ENCODE data around the gene C16orf92. TPM values are rescaled to one million over a fixed set of nuclear protein-coding genes. Genes with fewer than 3 reads are reported as not detected.
A peak's percentile ranks its signal among the peaks of the same experiment; 100 is the strongest.

The C16orf92 gene
- total RNA-seq, 1 donor: not detected

DNA sequence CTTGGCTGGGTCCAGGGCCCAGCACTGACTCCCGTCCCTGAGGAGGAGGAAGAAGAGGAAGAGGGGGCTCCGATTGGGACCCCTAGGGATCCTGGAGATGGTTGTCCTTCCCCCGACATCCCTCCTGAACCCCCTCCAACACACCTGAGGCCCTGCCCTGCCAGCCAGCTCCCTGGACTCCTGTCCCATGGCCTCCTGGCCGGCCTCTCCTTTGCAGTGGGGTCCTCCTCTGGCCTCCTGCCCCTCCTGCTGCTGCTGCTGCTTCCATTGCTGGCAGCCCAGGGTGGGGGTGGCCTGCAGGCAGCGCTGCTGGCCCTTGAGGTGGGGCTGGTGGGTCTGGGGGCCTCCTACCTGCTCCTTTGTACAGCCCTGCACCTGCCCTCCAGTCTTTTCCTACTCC, 36.1 kb upstream of the C16orf92 start:
- Histone ChIP-seq H3K36me3 (ENCODE audit: insufficient read depth, low read length) (peaks cover 87% of the 10 kb centered on the region), H2AFZ (ENCODE audit: low read length) (no peak overlapping the region), H4K20me1 (ENCODE audit: insufficient read depth, low read length) (peaks cover 17% of the 10 kb centered on the region), H3K4me3 (ENCODE audit: insufficient read depth, low read length) (no peak overlapping the region), H3K9me3 (ENCODE audit: low read depth, low read length) (no peaks in the 10 kb centered on the region), H3K27me3 (ENCODE audit: insufficient read depth, low read length) (no peaks in the 10 kb centered on the region), H3K4me2 (ENCODE audit: insufficient read depth, low read length) (no peak overlapping the region), H3K27ac (ENCODE audit: low read depth, low read length) (no peak overlapping the region), H3K79me2 (ENCODE audit: insufficient read depth, low read length) (peaks cover 2% of the 10 kb centered on the region), H3K4me1 (ENCODE audit: insufficient read depth, low read length) (no peaks in the 10 kb centered on the region)
- TF ChIP-seq, protein P1, sequence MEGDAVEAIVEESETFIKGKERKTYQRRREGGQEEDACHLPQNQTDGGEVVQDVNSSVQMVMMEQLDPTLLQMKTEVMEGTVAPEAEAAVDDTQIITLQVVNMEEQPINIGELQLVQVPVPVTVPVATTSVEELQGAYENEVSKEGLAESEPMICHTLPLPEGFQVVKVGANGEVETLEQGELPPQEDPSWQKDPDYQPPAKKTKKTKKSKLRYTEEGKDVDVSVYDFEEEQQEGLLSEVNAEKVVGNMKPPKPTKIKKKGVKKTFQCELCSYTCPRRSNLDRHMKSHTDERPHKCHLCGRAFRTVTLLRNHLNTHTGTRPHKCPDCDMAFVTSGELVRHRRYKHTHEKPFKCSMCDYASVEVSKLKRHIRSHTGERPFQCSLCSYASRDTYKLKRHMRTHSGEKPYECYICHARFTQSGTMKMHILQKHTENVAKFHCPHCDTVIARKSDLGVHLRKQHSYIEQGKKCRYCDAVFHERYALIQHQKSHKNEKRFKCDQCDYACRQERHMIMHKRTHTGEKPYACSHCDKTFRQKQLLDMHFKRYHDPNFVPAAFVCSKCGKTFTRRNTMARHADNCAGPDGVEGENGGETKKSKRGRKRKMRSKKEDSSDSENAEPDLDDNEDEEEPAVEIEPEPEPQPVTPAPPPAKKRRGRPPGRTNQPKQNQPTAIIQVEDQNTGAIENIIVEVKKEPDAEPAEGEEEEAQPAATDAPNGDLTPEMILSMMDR (IDR thresholded peaks at IDR 0.05; ENCODE audit: extremely low read depth, low read depth, low read length): no peak
- DNase-seq (ENCODE audit: insufficient read length, low spot score, missing footprints): no peak

DNA sequence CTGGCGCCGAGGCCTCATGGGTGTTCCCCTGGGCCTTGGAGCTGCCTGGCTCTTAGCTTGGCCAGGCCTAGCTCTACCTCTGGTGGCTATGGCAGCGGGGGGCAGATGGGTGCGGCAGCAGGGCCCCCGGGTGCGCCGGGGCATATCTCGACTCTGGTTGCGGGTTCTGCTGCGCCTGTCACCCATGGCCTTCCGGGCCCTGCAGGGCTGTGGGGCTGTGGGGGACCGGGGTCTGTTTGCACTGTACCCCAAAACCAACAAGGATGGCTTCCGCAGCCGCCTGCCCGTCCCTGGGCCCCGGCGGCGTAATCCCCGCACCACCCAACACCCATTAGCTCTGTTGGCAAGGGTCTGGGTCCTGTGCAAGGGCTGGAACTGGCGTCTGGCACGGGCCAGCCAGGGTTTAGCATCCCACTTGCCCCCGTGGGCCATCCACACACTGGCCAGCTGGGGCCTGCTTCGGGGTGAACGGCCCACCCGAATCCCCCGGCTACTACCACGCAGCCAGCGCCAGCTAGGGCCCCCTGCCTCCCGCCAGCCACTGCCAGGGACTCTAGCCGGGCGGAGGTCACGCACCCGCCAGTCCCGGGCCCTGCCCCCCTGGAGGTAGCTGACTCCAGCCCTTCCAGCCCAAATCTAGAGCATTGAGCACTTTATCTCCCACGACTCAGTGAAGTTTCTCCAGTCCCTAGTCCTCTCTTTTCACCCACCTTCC, 35.5 kb upstream of the C16orf92 start:
- TF ChIP-seq, protein P1 (IDR thresholded peaks at IDR 0.05; ENCODE audit: extremely low read depth, low read depth, low read length): no peak
- no peak overlapping the region for H3K4me2 ChIP-seq (ENCODE audit: insufficient read depth, low read length)
- H3K27ac ChIP-seq (ENCODE audit: low read depth, low read length): no peak overlapping the region
- no peak for DNase-seq (ENCODE audit: insufficient read length, low spot score, missing footprints)
- H3K79me2 ChIP-seq (ENCODE audit: insufficient read depth, low read length): peaks cover 2% of the 10 kb centered on the region
- no peak overlapping the region for H2AFZ ChIP-seq (ENCODE audit: low read length)
- H3K4me3 ChIP-seq (ENCODE audit: insufficient read depth, low read length): no peak overlapping the region
- no peaks in the 10 kb centered on the region for H3K9me3 ChIP-seq (ENCODE audit: low read depth, low read length)
- no peaks in the 10 kb centered on the region for H3K4me1 ChIP-seq (ENCODE audit: insufficient read depth, low read length)
- H3K36me3 ChIP-seq (ENCODE audit: insufficient read depth, low read length): peaks cover 86% of the 10 kb centered on the region
- H3K27me3 ChIP-seq (ENCODE audit: insufficient read depth, low read length): no peaks in the 10 kb centered on the region
- H4K20me1 ChIP-seq (ENCODE audit: insufficient read depth, low read length): peaks cover 11% of the 10 kb centered on the region

DNA sequence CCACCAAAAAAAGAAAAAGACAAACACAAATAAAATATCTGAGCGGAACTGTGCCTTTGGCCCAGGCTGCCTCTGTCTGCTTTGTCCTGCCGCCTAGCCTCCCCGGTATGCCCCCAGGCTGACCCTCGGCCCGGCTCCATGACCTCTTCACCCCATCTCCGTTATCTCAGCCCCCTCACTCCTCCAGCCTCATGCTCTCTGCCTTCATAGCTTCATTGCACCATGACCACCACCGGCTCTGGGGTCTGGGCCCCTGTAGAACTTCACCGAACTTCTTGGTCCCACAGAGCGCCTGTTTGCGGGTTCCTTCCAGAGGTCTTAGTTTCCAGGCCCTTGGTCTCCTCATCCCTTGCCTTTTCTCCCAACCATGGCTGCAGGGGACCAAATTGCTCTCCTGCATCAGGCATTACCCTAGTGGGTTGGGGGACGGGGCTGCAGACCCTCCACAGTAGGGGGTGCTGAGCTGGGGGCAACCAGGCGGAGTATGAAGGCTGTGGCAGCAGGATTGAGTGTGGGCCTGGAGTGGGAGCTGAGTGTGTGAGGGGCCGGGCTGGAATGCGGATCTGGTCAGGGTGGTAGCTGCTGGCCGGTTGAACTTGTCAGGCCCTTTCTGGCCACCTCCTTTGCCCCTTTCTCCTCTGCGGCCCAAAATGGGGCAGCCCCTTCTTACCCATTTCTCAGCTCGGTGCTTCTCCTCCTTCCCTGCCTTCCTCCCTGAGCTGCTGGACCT, 34.5 kb upstream of the C16orf92 start:
- no peak overlapping the region for H3K4me3 ChIP-seq (ENCODE audit: insufficient read depth, low read length)
- no peaks in the 10 kb centered on the region for H3K9me3 ChIP-seq (ENCODE audit: low read depth, low read length)
- no peaks in the 10 kb centered on the region for H3K4me1 ChIP-seq (ENCODE audit: insufficient read depth, low read length)
- peaks cover 7% of the 10 kb centered on the region for H4K20me1 ChIP-seq (ENCODE audit: insufficient read depth, low read length)
- H3K27ac ChIP-seq (ENCODE audit: low read depth, low read length): no peak overlapping the region
- peak; percentile 54 for DNase-seq (ENCODE audit: insufficient read length, low spot score, missing footprints)
- H2AFZ ChIP-seq (ENCODE audit: low read length): no peak overlapping the region
- H3K79me2 ChIP-seq (ENCODE audit: insufficient read depth, low read length): peaks cover 2% of the 10 kb centered on the region
- TF ChIP-seq, protein P1 (IDR thresholded peaks at IDR 0.05; ENCODE audit: extremely low read depth, low read depth, low read length): no peak
- H3K27me3 ChIP-seq (ENCODE audit: insufficient read depth, low read length): no peaks in the 10 kb centered on the region
- peaks cover 86% of the 10 kb centered on the region for H3K36me3 ChIP-seq (ENCODE audit: insufficient read depth, low read length)
- no peak overlapping the region for H3K4me2 ChIP-seq (ENCODE audit: insufficient read depth, low read length)

Measured in osteoblast (primary cell).